ENCODE results near the gene STIMATE. TPM values are rescaled to one million over a fixed set of nuclear protein-coding genes. Genes with fewer than 3 reads are reported as not detected.

Gene STIMATE
- total RNA-seq, 3 donors from 2014 or later (not counting 1 experiment from before 2014, with no cell fraction given), result 24.6 to 35.0 (median 33.1) TPM

- H3K9me3 ChIP-seq (ENCODE audit: control insufficient read depth, insufficient read depth, low read length), result peaks cover 8% of the 10 kb centered on the region
Measured at GRCh38 chr3:52865994-52866393, 31.4 kb downstream of the STIMATE start.

GRCh38 chr3:52860424-52860768, 37.0 kb downstream of the STIMATE start:
- peaks cover 8% of the 10 kb centered on the region for H3K9me3 ChIP-seq (ENCODE audit: control insufficient read depth, insufficient read depth, low read length)
- intact Hi-C loops (cut with micrococcal nuclease), result no loop called here
- peaks cover 2% of the 10 kb centered on the region for H3K36me3 ChIP-seq (ENCODE audit: control insufficient read depth, insufficient read depth, low read length)
- peaks cover 15 to 17% of the 10 kb centered on the region in 2 donors for H3K4me1 Mint-ChIP-seq
- 97% methylated on average over 7 of the region's 8 CpGs for WGBS (ENCODE audit: insufficient coverage)
- H3K4me1 ChIP-seq (ENCODE audit: control insufficient read depth, insufficient read depth, low read length), result no peaks in the 10 kb centered on the region
- H3K4me3 ChIP-seq (ENCODE audit: low read length), result no peak overlapping the region
- no peaks in the 10 kb centered on the region for H3K27me3 Mint-ChIP-seq (ENCODE audit: low read depth in 2 of 2)
- H3K9me3 Mint-ChIP-seq, result peaks cover 0 to 2% of the 10 kb centered on the region in 2 donors
- H3K4me3 Mint-ChIP-seq, result no peak overlapping the region
- H3K27ac Mint-ChIP-seq, result no peak overlapping the region
- no peak for DNase-seq
- H3K27ac ChIP-seq (ENCODE audit: low read length), result no peak overlapping the region
- TF ChIP-seq CTCF (IDR thresholded peaks at IDR 0.05), result no peak
- ATAC-seq, result no peak
- H3K36me3 Mint-ChIP-seq, result no peaks in the 10 kb centered on the region
- no peaks in the 10 kb centered on the region for H3K27me3 ChIP-seq (ENCODE audit: control insufficient read depth, insufficient read depth, low read length)

More at GRCh38 chr3:52865994-52866393, 31.4 kb downstream of the STIMATE start:
- DNase-seq (no peak), ATAC-seq (no peak)
- Mint-ChIP-seq H3K9me3 (peaks cover 0 to 2% of the 10 kb centered on the region in 2 donors), H3K27ac (no peak overlapping the region), H3K36me3 (no peaks in the 10 kb centered on the region), H3K27me3 (ENCODE audit: low read depth in 2 of 2) (no peaks in the 10 kb centered on the region), H3K4me3 (no peak overlapping the region), H3K4me1 (peaks cover 24 to 41% of the 10 kb centered on the region in 2 donors)
- H3K27ac ChIP-seq (ENCODE audit: low read length), result no peak overlapping the region
- no peak for TF ChIP-seq CTCF (IDR thresholded peaks at IDR 0.05)
- no peaks in the 10 kb centered on the region for H3K36me3 ChIP-seq (ENCODE audit: control insufficient read depth, insufficient read depth, low read length)
- intact Hi-C loops (cut with micrococcal nuclease), result no loop called here
- H3K27me3 ChIP-seq (ENCODE audit: control insufficient read depth, insufficient read depth, low read length), result no peaks in the 10 kb centered on the region
- H3K4me3 ChIP-seq (ENCODE audit: low read length), result no peak overlapping the region
- WGBS (ENCODE audit: insufficient coverage), result 98% methylated on average over 13 of the region's 13 CpGs
- H3K4me1 ChIP-seq (ENCODE audit: control insufficient read depth, insufficient read depth, low read length), result no peaks in the 10 kb centered on the region

GRCh38 chr3:52859686-52860423, 37.5 kb downstream of the STIMATE start:
- TF ChIP-seq CTCF (IDR thresholded peaks at IDR 0.05), result no peak
- no peaks in the 10 kb centered on the region for H3K9me3 Mint-ChIP-seq
- Histone ChIP-seq H3K27ac (ENCODE audit: low read length) (no peak overlapping the region), H3K36me3 (ENCODE audit: control insufficient read depth, insufficient read depth, low read length) (peaks cover 2% of the 10 kb centered on the region), H3K4me1 (ENCODE audit: control insufficient read depth, insufficient read depth, low read length) (no peaks in the 10 kb centered on the region), H3K4me3 (ENCODE audit: low read length) (no peak overlapping the region), H3K27me3 (ENCODE audit: control insufficient read depth, insufficient read depth, low read length) (no peaks in the 10 kb centered on the region), H3K9me3 (ENCODE audit: control insufficient read depth, insufficient read depth, low read length) (peaks cover 8% of the 10 kb centered on the region)
- WGBS (ENCODE audit: insufficient coverage), result 98% methylated on average over 8 of the region's 8 CpGs
- no peak overlapping the region for H3K4me3 Mint-ChIP-seq
- H3K4me1 Mint-ChIP-seq, result peaks cover 15 to 17% of the 10 kb centered on the region in 2 donors
- H3K27ac Mint-ChIP-seq, result no peak overlapping the region
- intact Hi-C loops (cut with micrococcal nuclease), result no loop called here
- DNase-seq (no peak), ATAC-seq (no peak)
- no peaks in the 10 kb centered on the region for H3K36me3 Mint-ChIP-seq
- H3K27me3 Mint-ChIP-seq (ENCODE audit: low read depth in 2 of 2), result no peaks in the 10 kb centered on the region

GRCh38 chr3:52857864-52858263, 39.5 kb downstream of the STIMATE start:
- Histone ChIP-seq H3K27ac (ENCODE audit: low read length) (no peak overlapping the region), H3K9me3 (ENCODE audit: control insufficient read depth, insufficient read depth, low read length) (no peaks in the 10 kb centered on the region), H3K4me1 (ENCODE audit: control insufficient read depth, insufficient read depth, low read length) (no peaks in the 10 kb centered on the region), H3K4me3 (ENCODE audit: low read length) (no peak overlapping the region), H3K27me3 (ENCODE audit: control insufficient read depth, insufficient read depth, low read length) (no peaks in the 10 kb centered on the region), H3K36me3 (ENCODE audit: control insufficient read depth, insufficient read depth, low read length) (peaks cover 5% of the 10 kb centered on the region)
- Mint-ChIP-seq H3K36me3 (no peaks in the 10 kb centered on the region), H3K4me1 (peaks cover 15 to 17% of the 10 kb centered on the region in 2 donors), H3K9me3 (no peaks in the 10 kb centered on the region), H3K4me3 (no peak overlapping the region), H3K27ac (no peak overlapping the region), H3K27me3 (ENCODE audit: low read depth in 2 of 2) (no peaks in the 10 kb centered on the region)
- TF ChIP-seq CTCF (IDR thresholded peaks at IDR 0.05), result no peak
- ATAC-seq, result no peak
- intact Hi-C loops (cut with micrococcal nuclease), result no loop called here
- no peak for DNase-seq
- WGBS (ENCODE audit: insufficient coverage), result 100% methylated on average over 5 of the region's 5 CpGs

Measured in natural killer cell (primary cell).